Endothelial cell (in vitro differentiated cells): Measurements from ENCODE around the gene BACH2. TPM values are rescaled to one million over a fixed set of nuclear protein-coding genes. Genes with fewer than 3 reads are reported as not detected.

ENCODE experiments used
- DNase-seq: peaks from one replicate; pipeline ENCODE4 v3.0.0; 2021; ENCODE audit warnings: low spot score
- H3K27ac Mint-ChIP-seq: one replicate; pipeline ENCODE4 v1.8.0; 2021; ENCODE audit warnings: mixed read lengths, inconsistent platforms; ENCODE audit not compliant: unreplicated experiment
- H3K27me3 Mint-ChIP-seq: one replicate; pipeline ENCODE4 v1.8.0; 2021; ENCODE audit warnings: mild to moderate bottlenecking, moderate library complexity, mixed read lengths, inconsistent platforms; ENCODE audit not compliant: unreplicated experiment
- H3K36me3 Mint-ChIP-seq: one replicate; pipeline ENCODE4 v1.8.0; 2021; ENCODE audit warnings: mild to moderate bottlenecking, low read depth, mixed read lengths, inconsistent platforms; ENCODE audit not compliant: unreplicated experiment
- H3K4me1 Mint-ChIP-seq: one replicate; pipeline ENCODE4 v1.8.0; 2021; ENCODE audit warnings: mild to moderate bottlenecking, mixed read lengths, inconsistent platforms; ENCODE audit not compliant: unreplicated experiment
- H3K4me3 Mint-ChIP-seq: one replicate; pipeline ENCODE4 v1.8.0; 2021; ENCODE audit warnings: mild to moderate bottlenecking, mixed read lengths, inconsistent platforms; ENCODE audit not compliant: unreplicated experiment
- H3K9me3 Mint-ChIP-seq: one replicate; pipeline ENCODE4 v1.8.0; 2021; ENCODE audit warnings: mixed read lengths, inconsistent platforms; ENCODE audit not compliant: unreplicated experiment
- total RNA-seq: library from RNA; stranded (reverse); fragmentation: NEBNext Ultra II Directional; extraction: Animal tissue kit (Norgen Biotek cat#: 25700); gene quantifications from one replicate; pipeline ENCODE4 v1.2.1, GENCODE V29; 2021; ENCODE audit not compliant: unreplicated experiment
- TF ChIP-seq, protein P1 (sequence below): fragments of 200-600 bp; sonication (generic); IDR thresholded peaks from one replicate; pipeline ENCODE4 v1.5.0; 2021; ENCODE audit warnings: antibody characterized with exemption; ENCODE audit not compliant: unreplicated experiment

The BACH2 gene
- total RNA-seq, 1 donor from 2014 or later = 3.9 TPM

DNA sequence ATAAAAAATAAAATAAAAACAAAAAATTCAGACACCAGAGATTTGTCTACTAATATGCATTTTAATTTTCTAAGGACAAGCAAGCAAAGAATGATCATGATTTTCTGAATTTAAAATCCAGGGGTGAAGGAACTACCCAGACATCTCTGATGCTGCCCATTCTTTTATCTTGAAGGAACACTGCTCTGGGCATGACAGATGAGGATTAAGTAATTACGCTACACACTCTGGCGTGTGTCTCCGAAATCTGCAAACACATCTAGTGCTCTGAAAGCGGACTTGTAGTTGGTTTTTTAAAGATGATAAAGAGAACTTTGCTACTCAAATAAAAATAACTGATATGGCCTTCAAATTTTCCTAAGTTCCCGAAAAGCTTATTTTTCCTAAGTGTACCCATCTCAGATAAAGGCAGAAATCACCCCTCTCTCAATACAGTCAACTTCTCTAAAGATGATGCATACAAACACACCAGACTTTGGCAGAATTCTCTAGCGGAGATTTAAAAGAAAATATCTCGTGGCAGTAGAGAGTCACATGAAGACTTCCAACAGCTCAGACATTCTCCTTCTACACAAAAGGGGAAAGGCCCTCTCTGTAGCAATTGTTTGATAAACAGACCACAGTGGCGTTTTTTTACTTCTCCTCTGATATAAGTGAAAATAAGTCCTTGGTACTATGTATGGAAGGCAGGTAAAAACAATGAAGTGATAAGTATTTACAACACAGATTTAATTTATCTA is 133.8 kb downstream of the BACH2 start:
- TF ChIP-seq, protein P1, sequence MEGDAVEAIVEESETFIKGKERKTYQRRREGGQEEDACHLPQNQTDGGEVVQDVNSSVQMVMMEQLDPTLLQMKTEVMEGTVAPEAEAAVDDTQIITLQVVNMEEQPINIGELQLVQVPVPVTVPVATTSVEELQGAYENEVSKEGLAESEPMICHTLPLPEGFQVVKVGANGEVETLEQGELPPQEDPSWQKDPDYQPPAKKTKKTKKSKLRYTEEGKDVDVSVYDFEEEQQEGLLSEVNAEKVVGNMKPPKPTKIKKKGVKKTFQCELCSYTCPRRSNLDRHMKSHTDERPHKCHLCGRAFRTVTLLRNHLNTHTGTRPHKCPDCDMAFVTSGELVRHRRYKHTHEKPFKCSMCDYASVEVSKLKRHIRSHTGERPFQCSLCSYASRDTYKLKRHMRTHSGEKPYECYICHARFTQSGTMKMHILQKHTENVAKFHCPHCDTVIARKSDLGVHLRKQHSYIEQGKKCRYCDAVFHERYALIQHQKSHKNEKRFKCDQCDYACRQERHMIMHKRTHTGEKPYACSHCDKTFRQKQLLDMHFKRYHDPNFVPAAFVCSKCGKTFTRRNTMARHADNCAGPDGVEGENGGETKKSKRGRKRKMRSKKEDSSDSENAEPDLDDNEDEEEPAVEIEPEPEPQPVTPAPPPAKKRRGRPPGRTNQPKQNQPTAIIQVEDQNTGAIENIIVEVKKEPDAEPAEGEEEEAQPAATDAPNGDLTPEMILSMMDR = no peak
- H3K27me3 Mint-ChIP-seq = peaks cover 3% of the 10 kb centered on the region

DNA sequence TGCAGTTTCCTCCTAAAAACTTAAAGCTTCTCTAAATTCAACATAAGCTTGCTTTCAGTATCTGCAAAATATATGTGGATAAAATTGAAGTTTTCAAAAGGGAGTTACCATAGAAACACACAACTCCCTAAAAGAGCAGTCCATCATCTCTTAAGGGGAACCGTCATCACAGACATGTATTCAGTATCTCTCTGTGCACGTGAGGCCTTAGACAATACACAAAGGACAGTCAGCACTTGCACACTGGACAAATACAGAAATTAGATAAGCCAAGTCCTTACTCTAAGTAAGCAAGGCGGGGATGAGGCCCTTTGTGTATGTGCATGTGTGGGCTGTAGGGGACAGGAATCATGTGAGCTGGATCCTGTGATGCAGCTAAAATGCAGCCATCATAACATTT is 136.6 kb downstream of the BACH2 start:
- Mint-ChIP-seq H3K9me3 (no peaks in the 10 kb centered on the region), H3K4me1 (no peaks in the 10 kb centered on the region), H3K4me3 (no peak overlapping the region), H3K27ac (no peak overlapping the region), H3K36me3 (no peaks in the 10 kb centered on the region), H3K27me3 (peaks cover 3% of the 10 kb centered on the region)
- TF ChIP-seq, protein P1 = no peak
- no peak for DNase-seq

More for the DNA sequence above, 133.8 kb downstream of the BACH2 start:
- Mint-ChIP-seq H3K4me3 (no peak overlapping the region), H3K27ac (no peak overlapping the region), H3K4me1 (no peaks in the 10 kb centered on the region), H3K36me3 (no peaks in the 10 kb centered on the region), H3K9me3 (no peaks in the 10 kb centered on the region)
- DNase-seq = no peak

DNA sequence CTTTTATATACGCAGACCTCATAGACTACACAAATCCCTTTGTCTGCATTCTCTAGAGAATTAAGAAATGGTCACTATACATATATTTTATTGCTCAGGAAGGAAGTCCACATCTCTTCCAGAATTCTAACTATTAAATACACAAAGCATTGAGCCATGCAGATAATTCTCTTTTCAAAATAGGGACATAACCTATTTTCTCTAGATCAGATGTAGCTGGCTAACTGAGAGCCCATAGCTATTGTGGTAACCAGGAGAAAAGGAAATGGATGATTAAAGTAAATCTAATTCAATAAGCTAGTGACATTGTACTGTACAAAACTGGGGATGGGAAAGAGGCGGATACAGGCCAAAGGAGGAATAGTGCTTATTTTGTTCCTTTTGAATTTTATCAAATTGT is 137.2 kb downstream of the BACH2 start:
- TF ChIP-seq, protein P1 = no peak
- Mint-ChIP-seq H3K27me3 (peaks cover 3% of the 10 kb centered on the region), H3K9me3 (no peaks in the 10 kb centered on the region), H3K27ac (no peak overlapping the region), H3K4me1 (no peaks in the 10 kb centered on the region), H3K4me3 (no peak overlapping the region), H3K36me3 (no peaks in the 10 kb centered on the region)
- no peak for DNase-seq

DNA sequence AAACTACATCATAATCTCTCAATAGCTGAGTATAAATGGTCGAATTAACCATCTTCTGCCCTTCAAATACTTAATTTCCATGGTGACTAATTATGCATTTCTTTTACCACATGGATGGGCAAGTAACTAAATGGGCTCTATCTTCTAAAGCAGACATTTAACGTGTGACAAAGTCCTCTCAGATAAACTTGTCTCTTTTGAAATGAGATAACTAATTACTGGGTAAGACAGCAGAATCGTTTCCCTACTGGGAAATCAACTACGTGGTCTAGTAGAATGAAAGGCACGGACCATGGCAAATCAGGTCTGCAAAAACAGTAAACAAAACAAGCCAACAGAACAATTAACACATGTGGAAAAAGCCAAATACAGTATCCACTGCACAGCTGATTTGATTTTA is 137.7 kb downstream of the BACH2 start:
- H3K4me1 Mint-ChIP-seq = no peaks in the 10 kb centered on the region
- DNase-seq = no peak
- peaks cover 3% of the 10 kb centered on the region for H3K27me3 Mint-ChIP-seq
- H3K27ac Mint-ChIP-seq = no peak overlapping the region
- H3K9me3 Mint-ChIP-seq = no peaks in the 10 kb centered on the region
- no peak overlapping the region for H3K4me3 Mint-ChIP-seq
- H3K36me3 Mint-ChIP-seq = no peaks in the 10 kb centered on the region
- TF ChIP-seq, protein P1 = no peak

DNA sequence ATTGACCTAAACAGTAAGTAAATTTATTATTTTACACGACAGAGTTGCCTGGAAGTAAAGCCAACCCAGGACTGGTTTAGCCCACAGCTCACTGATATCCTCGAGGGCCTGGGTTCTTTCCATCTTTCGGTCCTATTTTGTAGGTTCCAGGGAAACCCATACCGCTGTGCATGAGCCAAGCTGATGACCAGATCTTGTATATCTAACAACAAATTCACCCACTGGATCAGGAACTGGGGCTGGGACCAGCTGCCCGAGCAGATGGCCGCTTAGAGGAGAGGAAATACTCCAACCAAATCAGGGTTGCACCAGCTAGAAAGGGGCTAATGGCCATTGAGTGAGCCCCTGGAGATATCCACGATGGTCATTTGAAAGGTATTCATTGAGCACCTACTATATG is 139.2 kb downstream of the BACH2 start:
- Mint-ChIP-seq H3K4me1 (no peaks in the 10 kb centered on the region), H3K4me3 (no peak overlapping the region), H3K9me3 (no peaks in the 10 kb centered on the region), H3K27ac (no peak overlapping the region), H3K27me3 (peaks cover 3% of the 10 kb centered on the region), H3K36me3 (no peaks in the 10 kb centered on the region)
- TF ChIP-seq, protein P1 = no peak
- no peak for DNase-seq
